H1 (cell line): ENCODE results near the gene C9. TPM values are rescaled to one million over a fixed set of nuclear protein-coding genes. Genes with fewer than 3 reads are reported as not detected.

Experiments
- polyA plus RNA-seq, 7 experiments: library from polyadenylated mRNA; depleted of rRNA in 3 of 7; stranded (reverse) in 5 of 7; unstranded in 2 of 7; fragments of >200 nt in 5 of 7; fragments of 200-250 nt in 2 of 7; gene quantifications; 1 replicate in 5 of 7; 2 replicates in 1 of 7; 4 replicates in 1 of 7; pipeline versions ENCODE4 v1.2.1 to v1.2.3, GENCODE V29; 2011 to 2013; ENCODE audit warnings: missing spikeins in 2 of 7, mixed read lengths in 2 of 7
- total RNA-seq: library from RNA; stranded (reverse); fragmentation: NEBNext Ultra II Directional; extraction: Animal tissue kit (Norgen Biotek cat#: 25700); gene quantifications from 2 replicates; pipeline ENCODE4 v1.2.1, GENCODE V29; 2021

Gene C9
- total and polyA plus RNA-seq, 2 of the 8 experiments (the other 6 are each of a cell fraction or from before 2014, with no cell fraction given), result not detected

Other genes with a start within 250 kb of the C9 start
- gene FYB1, start 144.9 kb downstream of the C9 start, total RNA-seq, result not detected in 2 replicates
- gene FYB1, start 144.9 kb downstream of the C9 start, polyA plus RNA-seq (2011; rRNA removed), result not detected in 2 replicates
- 4.9 and 5.0 TPM in 2 replicates for gene DAB2, start 60.5 kb upstream of the C9 start, total RNA-seq
- 1.7 and 2.6 TPM in 2 replicates for gene DAB2, start 60.5 kb upstream of the C9 start, polyA plus RNA-seq (2011; rRNA removed)